Astrocyte (in vitro differentiated cells and primary cell): ENCODE results near the gene C11orf58. TPM values are rescaled to one million over a fixed set of nuclear protein-coding genes. Genes with fewer than 3 reads are reported as not detected.

Experiments used
- DNase-seq: peaks from one replicate; pipeline ENCODE4 v3.0.0-alpha.2; 2010; ENCODE audit warnings: low read depth
- FAIRE-seq: peaks from 2 replicates; lab custom pipeline; 2011; peaks lifted over from hg19 to GRCh38; lab: Jason Lieb, UNC
- H2AFZ ChIP-seq: 2 replicates; pipeline ENCODE4 v1.6.0; 2012; ENCODE audit warnings: low read depth, low read length, inconsistent platforms
- H3K27ac ChIP-seq: 2 replicates; pipeline ENCODE4 v1.5.1; 2011; ENCODE audit warnings: low read depth, low read length, inconsistent platforms
- H3K27me3 ChIP-seq: 2 replicates; pipeline ENCODE4 v1.6.0; 2011; ENCODE audit warnings: low read length, inconsistent platforms; ENCODE audit not compliant: insufficient read depth
- H3K36me3 ChIP-seq: 2 replicates; pipeline ENCODE4 v1.5.1; 2011; ENCODE audit warnings: low read length, inconsistent platforms; ENCODE audit not compliant: insufficient read depth
- H3K4me1 ChIP-seq: 2 replicates; pipeline ENCODE4 v1.5.1; 2011; ENCODE audit warnings: low read length, inconsistent platforms; ENCODE audit not compliant: insufficient read depth
- H3K4me2 ChIP-seq: 2 replicates; pipeline ENCODE4 v1.6.0; 2012; ENCODE audit warnings: low read length, inconsistent platforms
- H3K4me3 ChIP-seq: 2 replicates; pipeline ENCODE4 v1.5.1; 2011; ENCODE audit warnings: low read depth, mild to moderate bottlenecking, low read length, inconsistent platforms; ENCODE audit not compliant: insufficient read depth
- H3K79me2 ChIP-seq: 2 replicates; pipeline ENCODE4 v1.6.0; 2012; ENCODE audit warnings: mild to moderate bottlenecking, low read length, inconsistent platforms; ENCODE audit not compliant: insufficient read depth
- H3K9ac ChIP-seq: 2 replicates; pipeline ENCODE4 v1.6.0; 2012; ENCODE audit warnings: mild to moderate bottlenecking, low read length, inconsistent platforms
- H3K9me3 ChIP-seq: 2 replicates; pipeline ENCODE4 v1.5.1; 2012; ENCODE audit warnings: low read depth, mild to moderate bottlenecking, low read length, inconsistent platforms; ENCODE audit not compliant: insufficient read depth
- H4K20me1 ChIP-seq: 2 replicates; pipeline ENCODE4 v1.6.0; 2012; ENCODE audit warnings: low read length, inconsistent platforms; ENCODE audit not compliant: insufficient read depth
- H3K27ac Mint-ChIP-seq: one replicate; pipeline ENCODE4 v1.8.0; 2021; ENCODE audit warnings: mild to moderate bottlenecking, mixed read lengths; ENCODE audit not compliant: unreplicated experiment
- H3K27me3 Mint-ChIP-seq: one replicate; pipeline ENCODE4 v1.8.0; 2021; ENCODE audit warnings: low read depth, mixed read lengths; ENCODE audit not compliant: unreplicated experiment
- H3K36me3 Mint-ChIP-seq: one replicate; pipeline ENCODE4 v1.8.0; 2021; ENCODE audit warnings: low read depth, mixed read lengths; ENCODE audit not compliant: unreplicated experiment
- H3K4me1 Mint-ChIP-seq: one replicate; pipeline ENCODE4 v1.8.0; 2021; ENCODE audit warnings: low read depth, mixed read lengths; ENCODE audit not compliant: unreplicated experiment
- H3K4me3 Mint-ChIP-seq: one replicate; pipeline ENCODE4 v1.8.0; 2021; ENCODE audit warnings: mild to moderate bottlenecking, moderate library complexity, mixed read lengths; ENCODE audit not compliant: unreplicated experiment
- H3K9me3 Mint-ChIP-seq: one replicate; pipeline ENCODE4 v1.8.0; 2021; ENCODE audit warnings: mild to moderate bottlenecking, mixed read lengths; ENCODE audit not compliant: unreplicated experiment
- CTCF ChIP-seq: IDR thresholded peaks from 2 replicates; pipeline ENCODE4 v1.5.1; 2011; ENCODE audit warnings: low read depth, mild to moderate bottlenecking, inconsistent platforms, low read length, moderate library complexity; ENCODE audit not compliant: insufficient read depth
- EZH2 ChIP-seq: IDR thresholded peaks from 2 replicates; pipeline ENCODE4 v1.6.1; 2012; ENCODE audit warnings: mild to moderate bottlenecking, low read length, inconsistent platforms; ENCODE audit not compliant: insufficient read depth
- total RNA-seq: library from RNA; stranded (reverse); gene quantifications from 2 replicates; pipeline ENCODE4 v1.2.1, GENCODE V29; 2021

The C11orf58 gene
- total RNA-seq, 1 donor from 2014 or later, result 159 TPM

GRCh38 chr11:16775614-16776283 lies 37.3 kb downstream of the C11orf58 start:
- peak overlapping the region; percentile 18 for H3K27ac Mint-ChIP-seq
- no peak overlapping the region for H3K9ac ChIP-seq
- no peak overlapping the region for H3K4me2 ChIP-seq
- H3K4me1 ChIP-seq, result peaks cover 6% of the 10 kb centered on the region
- peaks cover 6% of the 10 kb centered on the region for H3K36me3 Mint-ChIP-seq
- no peak overlapping the region for H2AFZ ChIP-seq
- no peak overlapping the region for H3K27ac ChIP-seq
- H3K27me3 Mint-ChIP-seq, result peaks cover 4% of the 10 kb centered on the region
- H3K27me3 ChIP-seq, result peaks cover 11% of the 10 kb centered on the region
- no peaks in the 10 kb centered on the region for H3K79me2 ChIP-seq
- peaks cover 3% of the 10 kb centered on the region for H3K9me3 Mint-ChIP-seq
- no peak for DNase-seq
- no peaks in the 10 kb centered on the region for H3K36me3 ChIP-seq
- H3K9me3 ChIP-seq, result no peaks in the 10 kb centered on the region
- H3K4me3 ChIP-seq, result no peak overlapping the region
- no peak overlapping the region for H3K4me3 Mint-ChIP-seq
- H4K20me1 ChIP-seq, result no peaks in the 10 kb centered on the region
- FAIRE-seq, result no peak
- peaks cover 4% of the 10 kb centered on the region for H3K4me1 Mint-ChIP-seq
- TF ChIP-seq CTCF, result no peak
- no peak for TF ChIP-seq EZH2

- no peak for FAIRE-seq
- H3K9me3 ChIP-seq, result no peaks in the 10 kb centered on the region
- H3K4me1 ChIP-seq, result peaks cover 6% of the 10 kb centered on the region
- peaks cover 9% of the 10 kb centered on the region for H3K27me3 ChIP-seq
- H3K9me3 Mint-ChIP-seq, result peaks cover 3% of the 10 kb centered on the region
- H3K9ac ChIP-seq, result no peak overlapping the region
- H3K36me3 Mint-ChIP-seq, result peaks cover 6% of the 10 kb centered on the region
- peak overlapping the region; percentile 22 for H3K4me2 ChIP-seq
- DNase-seq, result peak; percentile 91
- peak overlapping the region; percentile 57 for H2AFZ ChIP-seq
- no peak overlapping the region for H3K27ac ChIP-seq
- H3K4me3 ChIP-seq, result no peak overlapping the region
- H3K4me3 Mint-ChIP-seq, result no peak overlapping the region
- H3K79me2 ChIP-seq, result no peaks in the 10 kb centered on the region
- H3K36me3 ChIP-seq, result no peaks in the 10 kb centered on the region
- H4K20me1 ChIP-seq, result no peaks in the 10 kb centered on the region
- H3K27me3 Mint-ChIP-seq, result peaks cover 4% of the 10 kb centered on the region
- TF ChIP-seq EZH2 (no peak), CTCF (no peak)
- peaks cover 4% of the 10 kb centered on the region for H3K4me1 Mint-ChIP-seq
- no peak overlapping the region for H3K27ac Mint-ChIP-seq
These were observed 38.5 kb downstream of the C11orf58 start for GRCh38 chr11:16776711-16777612.
